ENCODE measurements around the gene UFSP1. TPM values are rescaled to one million over a fixed set of nuclear protein-coding genes. Genes with fewer than 3 reads are reported as not detected.

UFSP1 gene
- total and polyA plus RNA-seq, 10 of the 15 experiments (the other 5 are each of a cell fraction or from before 2014, with no cell fraction given), result 0.14 to 10.6 (median 2.8) TPM

GRCh38 chr7:100894860-100895700, 5.6 kb upstream of the UFSP1 start (continued):
- TF ChIP-seq SRF (IDR thresholded peaks at IDR 0.05; ENCODE audit: low read depth in 2 of 2, low read length in 2 of 2), result no peak
- TF ChIP-seq CREM (IDR thresholded peaks at IDR 0.05; ENCODE audit: low read depth), result no peak
- no peak for TF ChIP-seq NR2C2 (IDR thresholded peaks at IDR 0.05; ENCODE audit: borderline replicate concordance, control insufficient read depth, insufficient read length, low read depth)
- TF ChIP-seq NBN (IDR thresholded peaks at IDR 0.05), result peak; percentile 42; the same call in 1 of the 2 replicates
- TF ChIP-seq, protein P1, sequence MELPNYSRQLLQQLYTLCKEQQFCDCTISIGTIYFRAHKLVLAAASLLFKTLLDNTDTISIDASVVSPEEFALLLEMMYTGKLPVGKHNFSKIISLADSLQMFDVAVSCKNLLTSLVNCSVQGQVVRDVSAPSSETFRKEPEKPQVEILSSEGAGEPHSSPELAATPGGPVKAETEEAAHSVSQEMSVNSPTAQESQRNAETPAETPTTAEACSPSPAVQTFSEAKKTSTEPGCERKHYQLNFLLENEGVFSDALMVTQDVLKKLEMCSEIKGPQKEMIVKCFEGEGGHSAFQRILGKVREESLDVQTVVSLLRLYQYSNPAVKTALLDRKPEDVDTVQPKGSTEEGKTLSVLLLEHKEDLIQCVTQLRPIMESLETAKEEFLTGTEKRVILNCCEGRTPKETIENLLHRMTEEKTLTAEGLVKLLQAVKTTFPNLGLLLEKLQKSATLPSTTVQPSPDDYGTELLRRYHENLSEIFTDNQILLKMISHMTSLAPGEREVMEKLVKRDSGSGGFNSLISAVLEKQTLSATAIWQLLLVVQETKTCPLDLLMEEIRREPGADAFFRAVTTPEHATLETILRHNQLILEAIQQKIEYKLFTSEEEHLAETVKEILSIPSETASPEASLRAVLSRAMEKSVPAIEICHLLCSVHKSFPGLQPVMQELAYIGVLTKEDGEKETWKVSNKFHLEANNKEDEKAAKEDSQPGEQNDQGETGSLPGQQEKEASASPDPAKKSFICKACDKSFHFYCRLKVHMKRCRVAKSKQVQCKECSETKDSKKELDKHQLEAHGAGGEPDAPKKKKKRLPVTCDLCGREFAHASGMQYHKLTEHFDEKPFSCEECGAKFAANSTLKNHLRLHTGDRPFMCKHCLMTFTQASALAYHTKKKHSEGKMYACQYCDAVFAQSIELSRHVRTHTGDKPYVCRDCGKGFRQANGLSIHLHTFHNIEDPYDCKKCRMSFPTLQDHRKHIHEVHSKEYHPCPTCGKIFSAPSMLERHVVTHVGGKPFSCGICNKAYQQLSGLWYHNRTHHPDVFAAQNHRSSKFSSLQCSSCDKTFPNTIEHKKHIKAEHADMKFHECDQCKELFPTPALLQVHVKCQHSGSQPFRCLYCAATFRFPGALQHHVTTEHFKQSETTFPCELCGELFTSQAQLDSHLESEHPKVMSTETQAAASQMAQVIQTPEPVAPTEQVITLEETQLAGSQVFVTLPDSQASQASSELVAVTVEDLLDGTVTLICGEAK (IDR thresholded peaks at IDR 0.05; ENCODE audit: borderline replicate concordance), result no peak
- TF ChIP-seq NFIC (IDR thresholded peaks at IDR 0.05; ENCODE audit: low read depth, low read length), result no peak
- no peak for TF ChIP-seq CBX3 (IDR thresholded peaks at IDR 0.05; ENCODE audit: borderline replicate concordance, low read depth)
- TF ChIP-seq TCF12 (IDR thresholded peaks at IDR 0.05; ENCODE audit: low read depth, low read length), result 0 out of 2 replicates have a peak, but pooled peaks have one; percentile 23
- TF ChIP-seq, protein P2, sequence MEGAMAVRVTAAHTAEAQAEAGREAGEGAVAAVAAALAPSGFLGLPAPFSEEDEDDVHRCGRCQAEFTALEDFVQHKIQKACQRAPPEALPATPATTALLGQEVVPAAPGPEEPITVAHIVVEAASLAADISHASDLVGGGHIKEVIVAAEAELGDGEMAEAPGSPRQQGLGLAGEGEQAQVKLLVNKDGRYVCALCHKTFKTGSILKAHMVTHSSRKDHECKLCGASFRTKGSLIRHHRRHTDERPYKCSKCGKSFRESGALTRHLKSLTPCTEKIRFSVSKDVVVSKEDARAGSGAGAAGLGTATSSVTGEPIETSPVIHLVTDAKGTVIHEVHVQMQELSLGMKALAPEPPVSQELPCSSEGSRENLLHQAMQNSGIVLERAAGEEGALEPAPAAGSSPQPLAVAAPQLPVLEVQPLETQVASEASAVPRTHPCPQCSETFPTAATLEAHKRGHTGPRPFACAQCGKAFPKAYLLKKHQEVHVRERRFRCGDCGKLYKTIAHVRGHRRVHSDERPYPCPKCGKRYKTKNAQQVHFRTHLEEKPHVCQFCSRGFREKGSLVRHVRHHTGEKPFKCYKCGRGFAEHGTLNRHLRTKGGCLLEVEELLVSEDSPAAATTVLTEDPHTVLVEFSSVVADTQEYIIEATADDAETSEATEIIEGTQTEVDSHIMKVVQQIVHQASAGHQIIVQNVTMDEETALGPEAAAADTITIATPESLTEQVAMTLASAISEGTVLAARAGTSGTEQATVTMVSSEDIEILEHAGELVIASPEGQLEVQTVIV (IDR thresholded peaks at IDR 0.05; ENCODE audit: borderline replicate concordance, partially characterized antibody), result no peak
- TF ChIP-seq EED (IDR thresholded peaks at IDR 0.05; ENCODE audit: low read depth), result 0 out of 2 replicates have a peak, but pooled peaks have one; percentile 20
- TF ChIP-seq POLR2AphosphoS2 (IDR thresholded peaks at IDR 0.05; ENCODE audit: low read depth, low read length), result no peak
- no peak for TF ChIP-seq YY1 (IDR thresholded peaks at IDR 0.05; ENCODE audit: low read depth, low read length)
